ENCODE data around the gene ADAMTS3.
"Not testable (repeated sequence)": the region's sequence is repeated elsewhere in the genome, so short reads cannot be mapped to it uniquely, and the experiment has no call there.

Gene ADAMTS3

DNA sequence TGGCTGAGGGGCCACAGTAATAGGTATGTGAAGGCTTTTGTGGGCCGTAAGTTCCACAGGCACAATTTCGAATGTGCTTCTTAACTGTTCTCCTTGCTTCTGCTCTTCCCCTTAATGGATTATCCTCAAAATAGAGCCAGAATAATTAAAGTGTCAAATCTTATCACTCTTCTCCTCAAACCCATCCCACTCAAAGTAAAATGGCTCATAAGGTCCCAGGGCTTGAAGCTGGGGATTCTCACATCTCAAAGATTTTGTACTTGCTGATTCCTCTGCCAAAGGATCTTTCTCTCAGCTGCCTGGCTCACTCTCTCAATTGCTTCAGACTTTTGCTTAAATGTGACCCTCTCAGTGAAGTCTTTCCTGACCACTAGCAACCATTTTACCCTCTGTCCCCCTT lies 16.6 kb downstream of the ADAMTS3 start:
- DNase-seq, result no peak

DNA sequence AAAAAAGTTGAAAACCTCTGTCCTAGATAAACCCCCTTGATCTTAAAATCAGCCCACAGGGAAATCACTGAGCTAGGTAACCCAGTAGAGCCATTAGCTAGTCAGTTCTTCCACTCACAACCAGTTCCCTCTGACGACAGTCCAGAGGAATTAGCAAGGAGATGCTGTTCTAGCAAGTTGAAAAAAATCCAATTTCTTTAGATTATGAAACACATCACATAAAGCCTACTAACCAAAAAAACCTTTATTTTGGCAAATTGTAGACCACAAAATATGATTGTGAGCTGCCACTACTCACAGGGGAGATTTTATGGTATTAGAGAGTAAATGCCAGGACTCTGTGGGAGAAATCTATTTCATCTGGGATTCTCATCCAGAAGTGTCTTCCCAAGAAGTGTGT lies 22.6 kb downstream of the ADAMTS3 start:
- DNase-seq, result peak; percentile 36

DNA sequence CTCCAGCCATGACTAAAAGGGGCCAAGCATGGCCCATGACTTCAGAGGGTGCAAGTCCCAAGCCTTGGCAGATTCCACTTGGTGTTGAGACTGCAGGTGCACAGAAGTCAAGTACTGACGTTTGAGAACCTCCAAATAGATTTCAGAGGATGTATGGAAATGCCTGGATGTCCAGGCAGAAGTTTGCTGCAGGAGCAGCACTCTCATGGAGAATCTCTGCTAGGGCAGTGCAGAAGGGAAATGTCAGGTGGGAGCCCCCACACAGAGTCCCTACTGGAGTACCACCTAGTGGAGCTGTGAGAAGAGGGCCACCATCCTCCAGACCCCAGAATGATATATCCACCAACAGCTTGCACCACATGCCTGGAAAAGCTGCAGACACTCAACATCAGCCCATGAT lies 28.3 kb downstream of the ADAMTS3 start:
- not testable (repeated sequence) for DNase-seq

DNA sequence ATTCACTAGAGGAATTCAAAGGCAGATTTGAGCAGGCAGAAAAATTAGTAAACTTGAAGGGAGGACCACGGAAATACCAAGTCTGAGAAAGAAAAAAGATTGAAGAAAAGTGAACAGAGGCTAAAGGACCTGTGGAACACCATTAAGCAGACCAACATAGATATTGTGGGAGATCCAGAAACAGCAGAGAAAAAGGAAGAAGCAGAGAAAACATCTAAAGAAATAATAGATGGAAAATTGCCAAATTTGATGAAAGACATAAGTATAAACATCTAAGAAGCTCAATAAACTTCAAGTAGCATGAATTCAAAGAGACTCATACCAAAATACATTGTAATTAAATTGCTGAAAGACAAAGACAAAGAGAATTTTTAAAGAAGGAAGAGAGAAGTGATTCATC lies 31.0 kb downstream of the ADAMTS3 start:
- no peak for DNase-seq

DNA sequence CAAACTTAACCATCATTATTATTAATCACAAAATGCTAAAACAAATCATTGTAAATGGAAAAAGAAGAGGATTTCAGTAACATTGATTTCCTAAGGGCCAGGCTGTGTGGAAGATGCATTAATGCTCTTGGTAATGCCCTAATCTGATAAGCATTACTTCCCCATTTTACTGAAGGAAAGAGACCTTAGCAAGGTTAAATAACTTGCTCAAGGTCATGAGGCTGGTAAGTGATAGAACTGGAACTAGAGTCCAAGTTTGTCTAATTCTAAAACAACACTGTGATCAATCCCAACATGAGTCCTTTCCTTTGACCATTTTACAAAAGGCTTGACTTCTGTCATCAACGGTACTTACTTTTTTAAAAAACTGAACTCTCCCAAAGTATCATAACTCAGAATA lies 32.6 kb downstream of the ADAMTS3 start:
- no peak for DNase-seq

DNA sequence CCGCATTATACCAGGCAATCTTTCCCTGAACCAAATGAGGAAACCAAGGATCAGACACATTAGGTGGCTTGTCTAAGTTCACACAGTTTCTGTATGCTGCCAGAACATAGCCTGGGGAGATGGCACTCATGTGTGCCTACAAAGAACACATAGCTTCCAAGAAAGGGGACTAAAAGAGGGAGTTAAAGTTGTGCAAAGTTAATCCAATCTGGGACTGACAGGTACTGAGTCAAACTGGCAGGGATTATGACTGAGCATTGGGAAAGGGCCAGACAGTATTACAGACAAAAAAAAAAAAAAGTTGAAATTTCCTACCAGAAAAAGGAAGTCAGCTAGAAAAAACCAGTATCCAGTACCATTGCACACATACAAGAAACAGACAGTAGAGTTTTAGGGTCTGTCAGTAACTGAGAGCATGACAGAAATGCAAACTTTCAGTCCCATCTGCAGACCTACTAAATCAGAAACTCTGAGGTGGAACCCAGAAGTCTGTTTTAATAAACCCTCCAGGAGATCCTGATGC lies 37.2 kb downstream of the ADAMTS3 start:
- DNase-seq, result no peak

DNA sequence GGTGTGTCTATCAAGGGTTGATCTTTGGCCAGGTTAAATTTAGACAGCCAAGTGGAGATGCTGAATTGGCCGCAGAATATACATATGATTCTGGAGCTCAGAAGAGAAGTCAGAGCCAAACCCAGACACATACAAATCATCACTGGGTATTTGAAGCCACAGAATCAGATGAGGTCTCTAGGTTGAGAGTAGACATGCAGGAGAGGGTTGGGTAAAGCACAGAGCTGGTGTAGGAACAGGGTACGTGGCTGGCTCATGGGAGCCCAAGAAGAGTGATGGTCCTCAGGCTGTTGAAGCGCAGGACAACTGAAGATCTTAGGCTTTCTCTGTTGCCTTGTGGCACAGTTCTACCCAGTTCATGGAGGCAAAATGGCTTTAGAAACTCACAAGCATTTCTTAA lies 37.7 kb downstream of the ADAMTS3 start:
- DNase-seq, result no peak

DNA sequence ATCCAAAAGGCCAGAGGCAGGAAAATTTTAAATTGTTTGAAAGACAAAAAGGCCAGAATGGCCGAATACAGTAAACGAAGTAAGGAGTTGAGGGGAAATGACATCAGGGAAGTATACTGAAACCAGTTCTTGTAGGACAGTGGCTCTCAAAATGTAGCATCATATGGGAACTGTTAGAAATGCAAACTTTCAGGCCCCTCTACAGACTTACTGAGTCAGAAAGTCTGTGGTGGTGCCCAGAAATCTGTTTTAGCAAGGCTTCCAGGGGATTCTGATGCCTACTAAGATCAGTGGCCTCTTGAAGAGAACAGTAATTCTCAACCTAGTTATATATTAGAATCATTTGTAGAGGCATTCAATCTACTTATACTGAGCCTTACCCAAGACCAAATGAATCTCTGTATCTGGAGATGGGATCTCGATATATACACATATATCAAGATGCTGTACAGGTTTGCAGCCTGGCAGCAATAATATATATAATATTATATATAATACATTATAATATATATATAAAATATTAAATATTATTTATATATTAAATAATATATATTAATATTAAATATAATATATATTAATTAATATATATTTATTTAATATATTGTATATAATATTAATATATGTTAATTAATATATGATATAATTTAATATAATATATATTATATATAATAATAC lies 39.7 kb downstream of the ADAMTS3 start:
- no peak for DNase-seq

DNA sequence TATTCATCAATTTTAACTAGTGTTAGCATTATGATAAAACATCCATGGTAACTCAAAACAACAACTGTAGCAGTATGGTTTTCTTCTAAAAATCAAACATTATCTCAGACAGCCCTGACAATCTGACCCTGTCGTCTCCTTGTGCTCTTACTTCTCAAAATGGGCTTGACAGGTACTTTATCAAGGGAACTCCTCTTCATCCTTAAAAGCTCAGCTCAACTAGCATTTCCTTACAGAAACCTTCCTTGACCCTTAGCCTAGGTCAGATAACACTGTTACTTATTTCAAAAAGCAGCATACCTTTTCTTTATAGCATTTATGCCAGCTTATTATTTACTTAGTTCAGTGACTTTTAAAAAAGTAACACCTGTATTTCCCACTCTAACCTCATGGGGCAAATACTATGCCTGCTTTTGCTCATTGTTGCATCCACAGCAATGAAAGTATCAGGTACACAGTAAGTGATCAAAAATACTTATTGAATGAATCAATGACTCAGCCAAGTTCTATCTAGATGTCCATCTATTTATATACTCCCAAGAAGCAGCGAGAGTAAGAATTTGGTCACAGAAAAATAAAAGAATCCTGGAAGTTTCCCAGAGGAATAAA lies 41.9 kb downstream of the ADAMTS3 start:
- DNase-seq, result no peak

GRCh38 chr4:72525938-72526337 lies 43.1 kb downstream of the ADAMTS3 start:
- peak; percentile 65 for DNase-seq

GRCh38 chr4:72522440-72522839 lies 46.6 kb downstream of the ADAMTS3 start:
- DNase-seq, result no peak

DNA sequence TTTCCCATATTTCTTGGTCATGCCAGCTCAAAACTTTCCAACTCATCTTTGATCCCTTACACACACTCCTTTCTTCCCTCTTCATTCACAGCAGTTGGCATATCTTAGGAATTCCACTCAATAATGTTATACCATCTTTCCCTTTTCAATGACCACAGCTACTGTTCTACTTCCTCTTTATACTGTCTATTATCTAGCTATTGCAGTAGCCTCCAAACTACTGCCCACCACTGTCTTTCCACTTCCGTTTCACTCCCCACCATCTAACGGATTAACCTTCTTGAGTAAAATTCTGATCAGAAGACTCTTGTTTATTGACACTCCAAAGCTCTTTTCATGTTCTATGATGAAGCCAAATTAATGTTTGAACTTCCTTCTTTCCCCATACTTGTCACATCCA lies 55.8 kb downstream of the ADAMTS3 start:
- no peak for DNase-seq

DNA sequence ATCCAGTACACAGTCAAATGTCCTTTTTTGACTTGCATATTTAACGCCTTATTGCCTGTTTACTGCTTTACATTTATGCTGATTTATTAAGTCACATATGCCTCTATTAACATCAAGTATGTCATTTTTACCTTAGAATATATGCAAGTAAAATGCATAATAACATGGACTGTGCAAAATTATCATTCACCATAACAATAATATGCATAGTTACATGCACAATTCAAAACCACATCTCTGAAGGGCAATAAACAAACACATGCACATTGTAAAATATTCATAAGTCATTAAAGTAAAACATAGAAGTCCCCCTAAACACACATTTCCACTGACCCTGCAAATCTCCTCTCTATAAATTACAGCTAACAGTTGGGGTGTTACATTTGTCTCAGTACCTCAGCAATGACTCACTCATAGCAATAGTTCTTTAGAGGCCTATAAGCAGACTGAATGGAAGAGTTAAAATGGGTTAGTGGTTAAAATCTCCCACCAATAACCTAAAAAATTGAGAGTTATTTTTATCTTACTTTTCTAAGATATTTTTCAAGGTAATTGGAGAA lies 61.1 kb downstream of the ADAMTS3 start:
- DNase-seq, result no peak

DNA sequence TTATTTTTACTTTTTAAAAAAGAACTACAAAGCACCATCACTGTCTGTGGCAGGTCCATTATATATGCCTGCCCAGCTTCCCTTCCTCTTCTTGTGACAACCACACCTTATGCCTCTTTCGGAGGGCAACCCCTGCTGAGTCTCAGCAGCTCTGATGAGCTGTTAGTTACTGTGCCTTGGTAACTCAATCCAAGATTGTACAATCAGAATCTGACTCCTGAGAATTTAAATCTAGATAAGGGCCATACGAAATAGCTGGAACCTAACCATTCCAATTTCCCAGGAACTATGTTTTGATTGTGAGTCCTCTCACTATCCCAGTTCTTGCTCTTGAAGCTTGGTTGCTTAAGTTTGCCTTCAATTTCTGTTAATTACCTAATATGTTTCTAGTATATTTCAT lies 61.9 kb downstream of the ADAMTS3 start:
- no peak for DNase-seq

DNA sequence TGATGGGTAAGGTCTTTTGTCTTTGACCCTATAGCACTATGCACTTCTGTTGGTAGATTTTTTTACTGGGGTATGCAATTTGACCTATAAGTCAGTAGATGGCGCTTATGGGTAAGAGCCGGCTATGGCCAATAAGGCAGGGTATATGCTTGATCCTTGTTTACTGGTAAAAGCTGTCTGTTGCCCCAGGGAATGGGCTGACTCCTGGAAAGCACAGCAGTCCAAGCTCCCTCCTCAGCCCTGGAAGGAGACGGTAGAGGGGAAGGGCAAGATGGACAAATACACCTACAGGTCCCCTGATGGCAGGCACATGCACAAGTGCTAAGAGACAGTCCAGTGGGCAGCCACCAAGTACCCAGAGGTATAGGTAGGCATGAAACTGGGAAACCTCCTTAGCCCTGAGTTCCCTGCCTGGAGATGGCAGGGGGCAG lies 63.7 kb downstream of the ADAMTS3 start:
- peak; percentile 53 for DNase-seq

- DNase-seq, result no peak
These were observed 68.8 kb downstream of the ADAMTS3 start for GRCh38 chr4:72500214-72500613.

DNA sequence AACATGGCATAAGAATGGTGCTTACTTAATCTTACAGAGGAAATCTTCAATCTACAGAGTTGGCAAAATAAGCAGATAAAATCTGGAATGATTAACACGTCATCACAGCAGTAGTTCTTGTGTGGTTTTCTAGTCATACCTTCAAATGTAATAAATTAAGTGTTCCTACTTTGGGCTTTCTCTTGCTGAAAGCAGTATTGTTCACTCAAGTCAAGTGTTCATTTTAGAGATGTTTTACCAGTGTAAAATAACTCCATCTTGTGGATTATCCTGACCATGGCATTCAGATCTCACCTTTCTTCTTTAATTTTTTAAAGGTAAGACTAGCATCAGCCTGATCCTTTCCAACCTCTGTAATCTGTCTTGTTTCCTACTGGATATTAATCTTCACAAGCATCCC lies 72.9 kb downstream of the ADAMTS3 start:
- DNase-seq, result peak; percentile 20

DNA sequence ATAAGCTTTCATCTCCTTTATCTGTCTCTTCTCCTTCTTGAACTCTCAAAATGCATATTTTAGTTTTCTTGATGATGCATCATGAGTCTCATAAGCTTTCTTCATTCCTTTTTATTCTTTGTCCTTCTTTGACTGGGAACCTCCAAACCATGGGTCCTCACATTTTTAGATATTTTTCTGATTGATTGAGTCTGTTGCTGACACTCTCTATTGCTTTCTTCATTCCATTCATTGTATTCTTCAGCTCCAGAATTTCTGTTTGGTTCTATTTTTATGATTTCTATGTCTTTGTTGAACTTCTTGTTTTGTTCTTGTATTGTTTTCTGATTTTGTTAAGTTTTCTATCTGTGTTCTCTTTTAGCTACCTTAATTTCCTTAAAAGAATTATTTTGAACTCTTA lies 74.9 kb downstream of the ADAMTS3 start:
- no peak for DNase-seq

DNA sequence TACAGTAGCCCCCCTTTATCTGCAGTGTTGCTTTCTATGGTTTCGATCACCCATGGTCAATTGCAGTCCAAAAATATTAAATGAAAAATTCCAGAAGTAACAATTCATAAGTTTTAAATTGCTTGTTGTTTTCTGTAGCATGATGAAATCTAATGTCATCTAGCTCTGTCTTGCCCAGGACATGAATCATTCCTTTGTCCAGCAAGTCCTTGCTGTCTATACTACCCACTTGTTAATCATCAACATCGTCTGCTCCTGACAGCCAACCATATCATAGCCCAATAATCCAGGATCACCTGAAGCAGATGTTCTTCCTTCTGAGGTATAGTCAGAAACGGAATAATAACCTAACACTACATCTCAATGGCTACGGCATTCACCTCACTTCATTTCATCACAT lies 79.8 kb downstream of the ADAMTS3 start:
- DNase-seq, result peak; percentile 61

DNA sequence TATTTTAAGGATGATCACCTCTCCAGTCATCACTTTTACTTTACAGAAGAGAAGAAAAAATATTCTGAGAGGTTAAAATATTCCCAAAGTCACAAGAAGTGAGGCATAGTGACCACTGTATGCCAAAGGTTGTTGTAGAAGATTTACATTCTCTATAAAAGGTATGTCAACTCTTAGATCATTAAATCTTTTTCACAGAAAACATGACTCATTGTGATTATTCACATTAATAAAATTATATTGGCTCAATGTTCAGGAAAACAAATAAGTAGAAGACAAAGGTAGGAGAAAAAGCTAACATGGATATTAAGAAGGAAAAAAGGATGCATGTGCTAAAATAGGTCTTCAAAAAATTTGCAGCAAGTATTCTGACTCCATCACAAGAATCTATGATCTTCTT lies 82.0 kb downstream of the ADAMTS3 start:
- DNase-seq, result no peak

- DNase-seq, result no peak
These were observed 84.0 kb downstream of the ADAMTS3 start for GRCh38 chr4:72484981-72485380.

DNA sequence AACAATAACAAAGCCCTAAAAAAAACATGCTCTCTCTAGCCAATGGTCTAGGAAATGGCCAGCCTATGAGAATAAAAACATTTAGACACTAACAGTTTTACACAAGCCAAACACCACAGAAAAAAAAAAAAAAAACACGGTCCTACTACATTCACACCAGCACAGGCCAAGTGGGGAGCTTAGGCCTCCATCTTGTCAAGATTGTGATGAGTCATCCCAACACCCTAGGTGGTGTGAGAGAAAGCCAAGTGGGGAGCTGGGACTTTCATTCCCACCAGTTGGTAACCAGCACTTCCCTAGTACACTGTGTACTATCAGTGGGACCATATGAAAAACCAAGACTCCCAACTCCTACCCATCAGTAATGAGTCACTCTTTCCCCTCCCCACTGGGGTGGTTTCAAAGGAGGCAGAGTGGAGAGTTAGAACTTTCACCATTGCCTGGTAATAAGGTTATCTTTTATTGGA lies 95.6 kb downstream of the ADAMTS3 start:
- DNase-seq, result no peak

DNA sequence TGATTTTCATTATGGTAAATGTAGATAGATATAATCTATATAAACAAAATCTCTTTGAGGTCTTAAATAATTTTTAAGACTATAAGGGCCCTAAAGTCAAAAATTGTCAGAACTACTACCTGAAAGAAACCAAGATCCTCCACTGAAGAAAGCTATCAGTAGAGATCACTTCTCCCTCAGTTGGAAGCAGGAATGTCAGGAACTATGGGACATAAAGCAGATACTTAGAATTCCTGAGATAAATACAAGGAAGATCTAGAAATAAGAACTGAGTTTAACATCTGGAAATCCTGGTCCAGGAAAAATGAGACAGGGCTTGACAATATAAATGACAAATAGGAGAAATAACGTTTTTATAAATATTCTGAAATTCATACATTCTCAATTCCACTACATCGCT lies 97.2 kb downstream of the ADAMTS3 start:
- DNase-seq, result no peak

GRCh38 chr4:72468904-72469502 lies 100.0 kb downstream of the ADAMTS3 start:
- DNase-seq, result no peak

Measured in fibroblast of skin of abdomen (primary cell).